Stimulated activated CD4-positive, alpha-beta T cell treated with anti-CD3 and anti-CD28 coated beads, Interleukin-15, amount 100 ng/mL, for 48 hours (primary cell): Measurements from ENCODE around the gene HRH3.

Experiments
- DNase-seq, 2 donors: peaks; one replicate each; pipeline ENCODE4 v3.0.0-alpha.2; 2020; ENCODE audit warnings: low read depth in 2 of 2

The HRH3 gene

DNA sequence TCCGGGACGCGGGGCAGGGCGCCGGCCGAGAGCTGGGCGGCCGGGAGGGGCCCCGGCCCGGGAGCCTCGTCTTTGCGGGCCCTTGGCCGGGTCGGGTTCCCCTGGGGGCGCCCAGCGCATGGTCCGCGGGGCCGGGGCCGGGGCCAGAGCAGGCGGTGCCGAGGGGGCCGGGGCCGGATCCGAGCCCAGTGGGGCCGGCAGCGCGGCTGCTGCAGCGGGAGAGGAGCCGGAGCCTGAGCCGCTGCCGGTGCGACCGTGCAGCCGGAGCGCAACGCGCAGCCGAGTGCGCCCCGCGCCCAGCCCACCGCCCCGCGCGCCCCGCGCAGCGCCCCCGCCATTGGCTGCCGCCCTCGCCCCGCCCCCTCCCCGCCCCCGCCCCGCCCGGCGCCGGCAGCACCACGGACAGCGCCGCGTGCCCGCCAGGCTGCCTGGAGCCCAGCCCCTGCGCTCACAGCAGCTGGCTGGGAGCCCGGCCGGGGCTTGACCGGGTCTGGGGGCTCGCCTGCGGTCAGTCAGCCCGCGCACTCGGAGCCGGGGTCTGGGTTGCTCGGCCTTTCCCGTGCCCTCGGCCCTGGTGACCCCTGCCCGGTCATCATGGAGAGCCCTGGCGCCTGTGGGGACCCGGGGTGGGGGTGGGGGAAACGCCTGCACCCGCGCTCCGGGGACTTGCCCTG lies at the start of gene HRH3:
HRH3 (minus strand) TSS at position 287 of the 674 bp plus-strand sequence. CDS start 308 bp downstream, outside the sequence.
- DNase-seq, result no peak

- no peak for DNase-seq
Observed at GRCh38 chr20:62269871-62270270, 49.8 kb upstream of the HRH3 start.

GRCh38 chr20:62269378-62269777 lies 49.3 kb upstream of the HRH3 start:
- no peak for DNase-seq

- DNase-seq, result no peak
Observed at GRCh38 chr20:62268228-62268900, 48.3 kb upstream of the HRH3 start.

GRCh38 chr20:62267543-62267942 lies 47.5 kb upstream of the HRH3 start:
- no peak for DNase-seq

DNA sequence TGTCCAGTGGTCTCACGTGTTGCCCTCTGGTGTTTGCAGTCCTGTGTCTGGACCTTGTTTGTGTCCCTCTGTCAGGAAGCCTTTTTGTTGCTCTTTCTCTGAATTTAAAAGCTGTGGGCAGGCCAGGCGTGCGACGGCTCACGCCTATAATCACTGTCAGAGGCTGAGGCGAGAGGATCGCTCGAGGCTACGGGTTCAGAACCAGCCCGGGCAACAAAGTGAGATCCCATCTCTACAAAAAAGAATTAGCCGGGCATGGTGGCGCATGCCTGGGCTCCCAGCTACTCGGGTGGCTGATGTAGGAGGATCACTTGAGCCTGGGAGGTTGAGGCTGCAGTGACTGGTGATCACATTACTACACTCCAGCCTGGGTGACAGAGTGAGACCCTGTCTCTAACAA lies 46.8 kb upstream of the HRH3 start:
- no peak for DNase-seq

GRCh38 chr20:62266340-62266739 lies 46.3 kb upstream of the HRH3 start:
- no peak for DNase-seq

GRCh38 chr20:62265365-62265764 lies 45.3 kb upstream of the HRH3 start:
- no peak for DNase-seq

GRCh38 chr20:62263396-62263795 lies 43.3 kb upstream of the HRH3 start:
- DNase-seq, result no peak

GRCh38 chr20:62262064-62262463 lies 42.0 kb upstream of the HRH3 start:
- DNase-seq, result no peak

DNA sequence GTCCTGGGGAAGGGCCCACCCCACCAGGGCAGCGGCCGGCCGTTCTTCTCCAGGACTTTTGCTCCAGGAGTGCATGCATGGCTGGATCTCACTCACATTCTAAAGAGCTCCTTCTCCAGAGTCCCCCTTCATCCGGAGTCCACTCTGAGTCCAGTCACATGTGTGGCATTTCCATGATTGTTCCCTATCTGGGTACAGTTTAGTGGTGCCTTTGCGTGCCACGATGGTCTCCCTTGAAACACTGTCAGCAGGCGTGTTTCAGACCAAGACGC lies 39.2 kb upstream of the HRH3 start:
- no peak for DNase-seq

GRCh38 chr20:62258499-62259293 lies 38.6 kb upstream of the HRH3 start:
- no peak for DNase-seq

GRCh38 chr20:62255976-62256375 lies 35.9 kb upstream of the HRH3 start:
- no peak for DNase-seq

DNA sequence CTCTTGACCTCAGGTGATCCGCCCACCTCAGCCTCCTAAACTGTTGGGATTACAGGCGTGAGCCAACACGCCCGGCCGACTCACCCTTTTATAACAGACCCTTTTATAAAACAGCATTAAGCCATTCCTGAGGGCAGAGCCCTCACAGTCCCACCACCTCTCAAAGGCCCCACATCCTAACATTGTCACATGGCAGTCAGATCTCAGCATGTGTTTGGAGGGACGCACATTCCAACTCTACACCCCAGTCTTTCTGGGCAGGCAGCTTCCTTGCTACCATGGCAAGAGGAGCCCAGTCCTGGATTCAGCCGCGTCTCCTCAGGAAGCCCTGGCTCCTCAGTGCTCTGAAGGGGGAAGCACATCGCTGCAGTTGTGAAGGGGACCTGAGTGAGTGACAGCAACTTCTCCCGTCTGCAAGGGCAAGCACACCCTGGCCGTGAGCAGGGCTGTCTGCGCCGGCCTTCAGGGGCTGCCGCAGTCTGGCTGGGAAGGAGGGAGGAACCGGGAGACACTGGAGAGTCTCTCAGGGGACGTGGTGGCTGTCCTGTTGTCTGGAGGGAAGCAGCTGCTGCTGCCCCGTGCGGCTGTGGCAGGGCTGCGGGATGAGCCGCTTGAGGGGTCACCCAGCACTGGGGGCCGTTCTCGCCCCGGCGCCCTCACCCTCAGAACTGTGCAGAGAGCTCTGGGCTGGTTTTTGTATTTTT lies 34.1 kb upstream of the HRH3 start:
- DNase-seq, result no peak

DNA sequence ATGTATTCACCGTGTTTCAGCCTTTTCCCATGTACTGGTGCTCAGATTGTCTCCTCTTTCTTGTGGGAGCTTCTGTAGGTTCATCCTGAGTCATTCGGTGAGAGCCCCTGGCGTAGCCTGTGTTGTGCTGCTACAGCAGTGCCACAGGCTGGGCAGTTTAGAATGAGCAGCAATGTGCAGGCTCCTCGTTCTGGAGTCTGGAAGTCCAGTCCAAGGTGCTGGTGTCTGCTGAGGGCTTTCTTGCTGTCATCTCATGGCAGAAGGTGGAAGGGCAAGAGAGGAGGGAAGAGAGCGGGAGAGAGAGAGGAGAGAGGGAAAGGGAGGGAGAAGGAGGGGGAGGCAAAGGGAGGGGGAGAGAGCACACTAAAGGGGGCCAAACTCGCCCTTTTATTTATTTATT lies 33.3 kb upstream of the HRH3 start:
- DNase-seq, result no peak

DNA sequence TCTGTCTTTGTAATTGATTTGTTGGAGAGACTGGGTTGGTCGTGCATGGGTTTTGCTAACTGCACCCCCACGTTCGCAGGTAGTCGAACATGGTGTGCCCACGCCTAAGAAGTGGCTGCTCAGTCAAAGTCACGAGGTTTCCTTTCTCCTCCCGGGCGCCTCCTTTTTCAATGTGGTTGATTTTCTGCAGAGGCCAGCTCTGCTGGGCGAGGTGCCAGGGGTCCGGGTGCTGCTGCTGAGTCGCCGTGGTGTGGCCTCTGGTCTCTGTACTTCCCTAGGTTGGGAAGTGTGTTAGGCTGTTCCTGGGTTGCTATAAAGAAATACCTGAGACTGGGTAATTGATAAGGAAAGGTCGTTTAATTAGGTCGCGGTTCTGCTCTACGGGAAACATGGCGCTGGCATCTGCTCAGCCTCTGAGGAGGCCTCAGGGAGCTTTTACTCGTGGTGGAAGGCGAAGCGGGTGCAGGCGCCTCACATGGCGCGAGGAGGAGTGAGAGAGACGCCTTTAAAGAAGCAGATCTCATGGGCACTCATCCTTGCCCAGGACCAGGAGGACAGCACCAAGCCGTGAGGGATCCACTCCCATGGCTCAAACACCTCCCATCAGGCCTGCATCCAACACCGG lies 32.4 kb upstream of the HRH3 start:
- DNase-seq, result no peak

GRCh38 chr20:62248890-62249560 lies 28.9 kb upstream of the HRH3 start:
- DNase-seq, result no peak

DNA sequence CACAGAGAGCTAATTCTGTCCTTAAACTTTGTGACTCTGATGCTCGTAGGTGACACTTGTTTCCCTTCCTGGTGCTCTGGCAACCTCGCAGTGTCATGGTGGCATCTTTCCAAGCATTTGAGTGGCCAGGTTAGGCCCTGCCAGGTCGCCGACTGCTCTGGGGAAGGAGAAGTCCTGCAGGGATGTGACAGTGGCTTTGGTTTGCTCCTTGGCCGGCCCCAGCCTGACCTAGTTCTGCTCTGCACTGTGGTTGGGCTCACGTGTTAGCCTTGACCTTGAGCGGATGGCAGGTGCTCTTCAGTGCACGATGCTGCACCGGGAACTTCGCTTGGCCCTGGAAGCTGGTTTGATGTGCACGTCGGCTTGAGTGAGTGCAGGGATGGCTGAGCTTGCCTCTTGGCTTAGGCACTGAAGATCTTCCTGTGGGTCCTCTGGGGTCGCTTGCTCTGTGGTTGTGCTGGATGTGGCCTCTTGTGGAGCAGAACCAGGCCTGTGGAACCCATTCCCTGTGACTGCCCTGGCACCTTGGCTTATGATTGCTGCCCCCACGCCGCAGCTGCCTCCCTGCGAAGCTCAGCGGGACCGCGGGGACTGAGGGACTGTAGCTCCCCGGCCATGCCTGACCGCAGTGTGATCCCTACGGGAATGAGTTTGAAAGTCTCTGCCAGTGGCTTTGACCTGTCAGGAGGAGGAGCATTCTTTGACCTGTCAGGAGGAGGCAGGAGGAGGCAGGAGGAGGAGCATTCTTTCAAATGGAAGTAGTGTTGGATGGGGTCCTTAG lies 27.0 kb upstream of the HRH3 start:
- no peak for DNase-seq

DNA sequence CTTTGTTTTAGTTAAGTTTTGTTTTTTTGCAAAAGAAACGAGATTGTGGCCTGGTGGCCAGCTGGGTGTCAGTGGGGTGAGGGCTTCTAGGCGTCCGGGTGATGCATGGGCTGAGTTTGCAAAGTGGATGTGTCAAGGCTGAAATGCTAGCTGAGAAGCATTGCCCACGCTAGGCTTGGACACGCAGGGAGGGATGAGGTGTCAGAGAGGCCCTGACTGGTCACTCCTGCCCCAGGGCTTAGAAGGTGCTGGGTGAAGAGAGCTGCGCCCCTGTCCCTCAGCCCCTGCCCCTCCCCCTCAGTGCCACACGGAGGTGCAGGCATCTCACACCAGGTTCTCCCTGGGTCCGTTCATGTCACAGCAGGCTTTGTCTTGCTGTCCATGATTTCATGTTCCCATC lies 26.4 kb upstream of the HRH3 start:
- no peak for DNase-seq

DNA sequence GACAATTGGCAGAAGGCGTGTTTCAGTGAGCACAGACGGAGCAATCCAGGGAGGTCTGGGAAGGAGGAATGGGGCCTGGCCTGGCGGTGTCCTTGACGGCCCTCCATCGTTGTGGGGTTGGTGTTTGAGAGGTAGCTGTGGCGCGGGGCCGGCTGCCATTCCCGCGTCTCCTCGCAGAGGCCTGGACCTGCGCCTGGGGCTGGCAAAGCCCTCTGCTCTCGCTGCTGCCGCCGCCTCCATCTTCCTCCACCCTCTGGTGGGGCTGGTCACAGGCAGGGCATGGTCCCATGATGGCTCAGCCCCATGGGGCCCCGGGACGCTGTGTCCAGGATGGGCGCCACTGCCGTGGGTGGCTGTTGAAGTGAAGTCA lies 25.8 kb upstream of the HRH3 start:
- DNase-seq, result no peak

DNA sequence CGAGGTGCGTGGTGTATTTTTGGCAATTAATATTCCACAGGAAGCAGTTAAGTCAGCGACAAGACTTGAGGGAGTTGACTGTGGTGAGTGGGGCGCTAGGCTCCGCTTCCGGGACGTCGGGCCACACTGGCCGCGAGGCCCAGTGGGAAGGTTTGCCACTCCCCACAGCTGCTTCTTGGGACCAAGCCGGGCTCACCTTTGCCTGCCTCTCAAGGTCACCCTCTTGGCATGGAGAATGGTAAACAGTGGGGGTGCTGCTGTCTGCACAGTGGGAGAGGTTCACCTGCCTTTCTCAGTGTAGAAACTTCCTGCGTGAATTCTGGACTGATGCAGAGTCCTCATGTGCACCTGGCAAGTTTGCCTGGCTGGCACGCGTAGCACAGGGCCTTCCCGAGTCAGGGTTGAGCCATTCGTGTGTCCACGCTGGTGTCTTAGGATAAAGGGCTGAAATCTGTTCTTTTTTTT lies 24.6 kb upstream of the HRH3 start:
- no peak for DNase-seq
